ENCODE results near the gene EXOSC9. TPM values are rescaled to one million over a fixed set of nuclear protein-coding genes. Genes with fewer than 3 reads are reported as not detected.

The EXOSC9 gene
- total RNA-seq, 1 experiment from 2014 or later, result 19.3 TPM

GRCh38 chr4:121796283-121796682 is 4.8 kb upstream of the EXOSC9 start:
- Histone ChIP-seq H3K4me3 (ENCODE audit: low read depth in 2 of 2, low read length in 2 of 2) (no peak overlapping the region), H3K4me1 (ENCODE audit: control insufficient read depth, insufficient read depth, low read length) (no peaks in the 10 kb centered on the region; the same call in 1 of the 2 replicates), H3K27ac (ENCODE audit: low read length) (no peak overlapping the region), H3K9me3 (ENCODE audit: control insufficient read depth, insufficient read depth, low read depth, low read length) (no peaks in the 10 kb centered on the region), H3K36me3 (ENCODE audit: control insufficient read depth, insufficient read depth, low read length) (0 out of 2 replicates have a peak, but pooled peaks cover 2% of the 10 kb centered on the region), H3K27me3 (ENCODE audit: control insufficient read depth, insufficient read depth, low read length) (peaks cover 3% of the 10 kb centered on the region; the same call in 1 of the 2 replicates)
- intact Hi-C loops (cut with micrococcal nuclease; ENCODE audit: unreplicated experiment) (no loop called here), in situ Hi-C loops (cut with HindIII; ENCODE audit: low pct_unique_long_range_greater_than_20kb, low sequenced_read_pairs) (no loop called here)
- ChIA-PET CTCF (no interaction called here), POLR2A (no interaction called here)
- no peak for ATAC-seq
- no peak for DNase-seq (ENCODE audit: low read depth, low spot score)
- BruUV-seq (replicated peaks), result no TSS peak
- no peak for TF ChIP-seq TCF7L2 (IDR thresholded peaks at IDR 0.05; ENCODE audit: low read depth, low read length)
- TF ChIP-seq REST (IDR thresholded peaks at IDR 0.05; ENCODE audit: insufficient read depth in 1 of 2, low read depth in 2 of 2, low read length in 1 of 2), result no peak
- no peak for TF ChIP-seq POLR2AphosphoS5 (IDR thresholded peaks at IDR 0.05; ENCODE audit: low read depth, low read length)
- no peak for TF ChIP-seq CTCF (IDR thresholded peaks at IDR 0.05)
- TF ChIP-seq SIN3A (IDR thresholded peaks at IDR 0.05; ENCODE audit: borderline replicate concordance, insufficient read depth, low read depth, low read length), result no peak

GRCh38 chr4:121799208-121799823 is 1.8 kb upstream of the EXOSC9 start:
- ChIA-PET POLR2A (no interaction called here), CTCF (no interaction called here)
- BruUV-seq (replicated peaks), result no TSS peak
- Histone ChIP-seq H3K27ac (ENCODE audit: low read length) (no peak overlapping the region; the same call in 1 of the 2 replicates), H3K4me3 (ENCODE audit: low read depth in 2 of 2, low read length in 2 of 2) (no peak overlapping the region), H3K9me3 (ENCODE audit: control insufficient read depth, insufficient read depth, low read depth, low read length) (no peaks in the 10 kb centered on the region), H3K4me1 (ENCODE audit: control insufficient read depth, insufficient read depth, low read length) (no peaks in the 10 kb centered on the region; the same call in 1 of the 2 replicates), H3K27me3 (ENCODE audit: control insufficient read depth, insufficient read depth, low read length) (no peaks in the 10 kb centered on the region), H3K36me3 (ENCODE audit: control insufficient read depth, insufficient read depth, low read length) (peaks cover 7% of the 10 kb centered on the region)
- DNase-seq (ENCODE audit: low read depth, low spot score) (no peak), ATAC-seq (no peak)
- in situ Hi-C loops (cut with HindIII; ENCODE audit: low pct_unique_long_range_greater_than_20kb, low sequenced_read_pairs) (no loop called here), intact Hi-C loops (cut with micrococcal nuclease; ENCODE audit: unreplicated experiment) (no loop called here)
- TF ChIP-seq SIN3A (IDR thresholded peaks at IDR 0.05; ENCODE audit: borderline replicate concordance, insufficient read depth, low read depth, low read length), result no peak
- no peak for TF ChIP-seq CTCF (IDR thresholded peaks at IDR 0.05)
- TF ChIP-seq TCF7L2 (IDR thresholded peaks at IDR 0.05; ENCODE audit: low read depth, low read length), result no peak
- TF ChIP-seq POLR2AphosphoS5 (IDR thresholded peaks at IDR 0.05; ENCODE audit: low read depth, low read length), result no peak
- no peak for TF ChIP-seq REST (IDR thresholded peaks at IDR 0.05; ENCODE audit: insufficient read depth in 1 of 2, low read depth in 2 of 2, low read length in 1 of 2)

Data from Panc1 (cell line).